Ishikawa (cell line): Measurements from ENCODE around the gene LATS2.

Experiments used
- CEBPB ChIP-seq: IDR thresholded peaks from 2 replicates; pipeline ENCODE4 v1.6.1; 2012
- CREB1 ChIP-seq: IDR thresholded peaks from 2 replicates; pipeline ENCODE4 v1.6.1; 2012; ENCODE audit warnings: low read depth
- EGR1 ChIP-seq: IDR thresholded peaks from 2 replicates; pipeline ENCODE4 v1.6.1; 2012
- EP300 ChIP-seq: IDR thresholded peaks from 2 replicates; pipeline ENCODE4 v1.6.1; 2012; ENCODE audit warnings: borderline replicate concordance
- FOXM1 ChIP-seq: IDR thresholded peaks from 2 replicates; pipeline ENCODE4 v1.6.1; 2012; ENCODE audit warnings: low read depth, borderline replicate concordance
- MAX ChIP-seq: IDR thresholded peaks from 2 replicates; pipeline ENCODE4 v1.6.1; 2012
- NFIC ChIP-seq: IDR thresholded peaks from 2 replicates; pipeline ENCODE4 v1.6.1; 2012
- RAD21 ChIP-seq: IDR thresholded peaks from 2 replicates; pipeline ENCODE4 v1.6.1; 2012; ENCODE audit warnings: low read depth
- REST ChIP-seq: IDR thresholded peaks from 2 replicates; pipeline ENCODE4 v1.6.1; 2012; ENCODE audit warnings: low read depth, mild to moderate bottlenecking
- TAF1 ChIP-seq: IDR thresholded peaks from 2 replicates; pipeline ENCODE4 v1.6.1; 2012; ENCODE audit warnings: low read depth, mild to moderate bottlenecking
- TCF12 ChIP-seq: IDR thresholded peaks from 2 replicates; pipeline ENCODE4 v1.6.1; 2012; ENCODE audit warnings: low read depth
- TEAD4 ChIP-seq: IDR thresholded peaks from 2 replicates; pipeline ENCODE4 v1.6.1; 2012
- USF1 ChIP-seq: IDR thresholded peaks from 2 replicates; pipeline ENCODE4 v1.6.1; 2012
- YY1 ChIP-seq: IDR thresholded peaks from 2 replicates; pipeline ENCODE4 v1.6.1; 2012; ENCODE audit warnings: low read depth
- ZBTB7A ChIP-seq: IDR thresholded peaks from 2 replicates; pipeline ENCODE4 v1.6.1; 2012; ENCODE audit warnings: low read depth

Gene LATS2

DNA sequence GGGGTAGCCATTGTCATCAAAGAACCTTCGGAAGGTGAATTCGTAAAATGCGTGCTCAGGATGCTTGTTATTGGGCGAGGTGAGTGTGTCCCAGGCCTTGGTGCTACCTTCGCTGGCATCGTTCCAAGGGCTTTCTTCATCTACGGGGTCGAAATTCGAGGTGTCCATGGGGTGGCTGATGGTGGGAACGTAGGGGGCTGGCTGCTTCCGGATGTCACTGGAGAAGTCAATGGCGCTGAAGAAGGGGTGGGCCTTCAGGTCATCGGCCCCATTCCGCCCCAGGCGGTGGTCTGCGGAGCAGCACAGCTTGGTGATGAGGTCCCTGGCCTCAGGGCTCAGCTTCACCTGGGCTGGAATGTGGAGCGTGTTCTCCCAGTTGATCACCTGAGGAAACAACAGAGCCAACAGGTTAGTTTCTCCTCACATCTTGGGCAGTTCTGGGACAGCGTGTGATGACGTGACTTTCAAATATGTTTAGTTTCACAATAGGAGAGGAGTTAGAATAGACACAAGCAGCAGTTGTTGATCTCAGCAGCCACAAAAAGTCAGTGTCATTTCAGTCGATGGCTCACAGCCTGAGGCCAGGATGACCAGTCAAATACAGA is 86.3 kb downstream of the LATS2 start:
- TF ChIP-seq TEAD4 (no peak), USF1 (no peak), CREB1 (no peak), TCF12 (no peak), EP300 (no peak), NFIC (no peak), REST (no peak), RAD21 (no peak)

DNA sequence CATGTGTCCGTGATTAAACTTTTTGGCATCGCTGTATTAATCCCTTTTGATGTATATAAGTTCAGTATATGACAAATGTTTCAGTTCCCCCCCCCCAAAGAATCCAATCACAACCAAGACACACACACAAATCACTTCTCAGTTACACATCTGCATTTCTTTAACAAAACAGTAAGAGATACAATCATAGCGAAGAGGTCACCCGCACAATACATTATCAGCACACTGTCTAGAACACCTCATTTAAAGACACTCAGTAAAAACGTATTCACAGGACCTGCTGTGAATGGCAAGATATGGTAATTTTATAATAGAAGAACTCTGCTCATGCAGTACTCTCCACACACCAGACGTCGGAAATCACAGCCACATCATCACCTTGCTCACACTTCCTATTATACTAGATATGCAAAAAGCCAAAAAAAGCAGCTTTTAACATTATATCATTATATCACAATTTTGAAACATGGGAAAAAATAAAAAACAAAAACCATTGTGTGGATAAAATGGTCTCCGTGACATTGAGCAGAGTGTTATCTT is 87.4 kb downstream of the LATS2 start:
- no peak for TF ChIP-seq EGR1

DNA sequence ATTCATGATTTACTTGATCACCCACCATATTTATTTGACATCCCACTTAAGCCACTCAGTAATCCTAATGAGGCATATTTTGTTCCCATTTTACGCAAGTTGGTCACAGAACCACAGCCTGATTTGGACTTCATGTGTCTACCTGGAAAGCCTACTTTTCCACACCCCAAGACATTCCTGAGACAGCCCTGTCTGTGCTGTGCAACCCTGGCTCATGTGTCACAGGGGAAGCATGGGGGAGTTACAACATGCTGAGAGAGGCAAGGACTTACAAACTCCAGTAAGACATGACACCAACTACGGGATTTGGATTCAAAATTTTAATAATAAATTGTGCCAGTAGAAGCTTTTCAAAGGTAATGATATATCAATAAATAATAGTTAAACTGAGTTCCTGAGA is 88.7 kb downstream of the LATS2 start:
- no peak for TF ChIP-seq EGR1
- TF ChIP-seq TAF1 = no peak
- TF ChIP-seq MAX = no peak
- TF ChIP-seq CEBPB = no peak
- TF ChIP-seq FOXM1 = no peak
- no peak for TF ChIP-seq USF1
- no peak for TF ChIP-seq ZBTB7A
- TF ChIP-seq TEAD4 = no peak

- no peak for TF ChIP-seq CEBPB
- TF ChIP-seq TEAD4 = no peak
- TF ChIP-seq ZBTB7A = no peak
- no peak for TF ChIP-seq TCF12
- no peak for TF ChIP-seq NFIC
- no peak for TF ChIP-seq YY1
- TF ChIP-seq TAF1 = no peak
- no peak for TF ChIP-seq EGR1
- no peak for TF ChIP-seq USF1
- no peak for TF ChIP-seq EP300
Measured at GRCh38 chr13:20969182-20969581, 92.2 kb downstream of the LATS2 start.

DNA sequence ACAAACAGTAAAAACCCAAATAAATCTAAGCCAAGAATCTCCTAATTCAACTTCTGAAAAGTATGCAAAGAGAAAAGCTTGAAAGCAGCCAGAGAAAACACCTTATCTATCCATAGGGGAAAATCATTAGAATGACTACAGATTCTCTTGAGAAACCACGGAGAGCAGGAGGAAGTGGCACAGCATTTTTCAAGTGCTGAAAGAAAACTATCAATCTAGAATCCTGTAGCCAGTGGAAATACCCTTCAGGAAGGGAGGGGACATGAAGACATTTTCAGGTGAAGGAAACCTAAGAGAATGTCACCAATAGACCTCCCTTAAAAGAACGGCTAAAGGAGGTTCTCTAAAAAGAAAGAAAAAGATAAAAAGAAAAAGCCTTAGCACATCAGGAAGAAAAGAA is 92.6 kb downstream of the LATS2 start:
- TF ChIP-seq CREB1 (no peak), EGR1 (no peak), ZBTB7A (no peak), TEAD4 (no peak), TCF12 (no peak), NFIC (no peak), YY1 (no peak), TAF1 (no peak), MAX (no peak), USF1 (no peak), FOXM1 (no peak), REST (no peak), RAD21 (no peak), CEBPB (no peak), EP300 (no peak)

DNA sequence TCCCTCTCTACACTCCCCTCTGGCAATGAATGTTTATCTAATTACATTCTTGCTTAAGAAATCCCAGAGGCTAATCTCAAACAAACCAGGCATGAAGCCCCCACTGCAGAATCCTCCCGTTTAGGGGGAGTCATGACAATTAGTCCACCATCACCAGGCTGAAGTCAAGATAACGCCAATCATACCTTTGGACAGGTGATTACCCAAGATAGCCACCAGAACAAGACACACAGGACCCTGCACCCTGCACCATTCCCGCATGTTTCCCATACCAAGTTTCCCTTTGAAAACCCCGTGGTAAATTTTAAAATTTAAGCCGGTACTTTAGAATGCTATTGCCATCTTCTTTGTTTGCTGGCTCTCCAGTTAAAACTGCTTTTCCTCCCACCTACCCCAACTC is 94.0 kb downstream of the LATS2 start:
- TF ChIP-seq YY1 (no peak), MAX (no peak), ZBTB7A (no peak), EP300 (no peak), TEAD4 (no peak), USF1 (no peak), RAD21 (no peak), TAF1 (no peak), TCF12 (no peak), EGR1 (no peak)
